Keratinocyte (primary cell): ENCODE measurements around the gene TBC1D5.

Experiments
- CTCF ChIP-seq, 3 experiments: IDR thresholded peaks in 1 of 3; conservative IDR thresholded peaks in 1 of 3; optimal IDR thresholded peaks in 1 of 3; 2 replicates in 2 of 3; 3 replicates in 1 of 3; pipeline versions ENCODE3 to v1.5.1; 2011; ENCODE audit warnings: low read length in 3 of 3, mild to moderate bottlenecking in 3 of 3, moderate library complexity in 2 of 3, control low read depth in 1 of 3, inconsistent platforms in 1 of 3; ENCODE audit not compliant: insufficient read depth in 2 of 3; ENCODE audit errors: extremely low read depth in 1 of 3
- EZH2 ChIP-seq: IDR thresholded peaks from one replicate; pipeline ENCODE4 v1.6.1; 2012; ENCODE audit warnings: inconsistent platforms, mild to moderate bottlenecking, low read length, moderate library complexity

GRCh38 chr3:17201538-17201937 is 540.9 kb downstream of the TBC1D5 start:
- TF ChIP-seq CTCF (optimal IDR thresholded peaks at IDR 0.05 in 1 of 3, IDR thresholded peaks at IDR 0.05 in 1 of 3, conservative IDR thresholded peaks at IDR 0.05 in 1 of 3; ENCODE audit: extremely low read depth in 1 of 3, insufficient read depth in 2 of 3, low read length in 3 of 3) (no peak), EZH2 (no peak)
